GM18868 (cell line): ENCODE data around the gene TRIM38.
A peak's percentile ranks its signal among the peaks of the same experiment; 100 is the strongest.

Experiments
- ATAC-seq: cut with Tn5 transposase; IDR thresholded peaks from one replicate; pipeline ENCODE4 v1.9.1; 2021; ENCODE audit warnings: mild to moderate bottlenecking, moderate library complexity; ENCODE audit not compliant: unreplicated experiment

Gene TRIM38

GRCh38 chr6:26025894-26026832, 63.6 kb downstream of the TRIM38 start:
- peak; percentile 45 for ATAC-seq

DNA sequence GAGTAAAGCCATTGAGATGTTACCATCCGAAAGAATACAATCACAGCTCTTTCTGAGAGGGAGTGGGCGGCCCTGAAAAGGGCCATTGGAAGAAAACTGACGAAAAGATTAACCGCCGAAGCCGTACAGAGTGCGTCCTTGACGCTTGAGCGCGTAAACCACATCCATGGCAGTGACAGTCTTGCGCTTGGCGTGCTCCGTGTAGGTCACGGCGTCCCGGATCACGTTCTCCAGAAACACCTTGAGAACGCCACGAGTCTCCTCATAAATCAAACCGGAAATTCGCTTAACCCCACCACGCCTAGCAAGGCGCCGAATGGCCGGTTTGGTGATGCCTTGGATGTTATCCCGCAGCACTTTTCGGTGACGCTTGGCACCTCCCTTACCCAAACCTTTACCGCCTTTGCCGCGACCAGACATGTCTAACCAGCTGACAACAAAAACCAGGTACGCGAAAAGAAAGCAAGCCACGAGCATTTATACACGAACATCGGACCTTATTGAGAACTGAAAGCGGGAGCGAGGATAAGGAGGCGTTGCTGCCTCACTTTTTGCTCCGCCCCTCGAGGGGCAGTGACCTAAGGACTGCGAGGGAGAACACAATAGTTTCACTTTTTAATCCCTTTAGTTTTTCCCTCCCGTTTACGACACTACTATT, 64.4 kb downstream of the TRIM38 start:
- peak; percentile 39 for ATAC-seq

GRCh38 chr6:26027491-26028211, 65.0 kb downstream of the TRIM38 start:
- no peak for ATAC-seq

GRCh38 chr6:26028212-26028745, 65.7 kb downstream of the TRIM38 start:
- ATAC-seq: no peak

GRCh38 chr6:26028746-26029569, 66.4 kb downstream of the TRIM38 start:
- ATAC-seq: no peak

DNA sequence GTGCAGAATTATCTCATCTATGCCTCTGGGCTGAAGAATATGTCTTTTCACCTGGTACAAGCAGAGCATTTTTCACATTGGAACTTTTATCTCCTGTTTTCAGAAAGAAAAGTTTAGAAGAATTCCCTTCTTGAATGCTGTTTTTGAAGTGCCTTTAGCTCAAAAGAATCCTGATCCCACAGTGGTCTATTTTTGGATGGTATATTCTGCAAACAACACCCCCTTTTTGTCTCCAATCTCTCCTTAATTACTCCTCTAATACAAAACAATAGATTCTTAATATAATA, 66.9 kb downstream of the TRIM38 start:
- no peak for ATAC-seq

DNA sequence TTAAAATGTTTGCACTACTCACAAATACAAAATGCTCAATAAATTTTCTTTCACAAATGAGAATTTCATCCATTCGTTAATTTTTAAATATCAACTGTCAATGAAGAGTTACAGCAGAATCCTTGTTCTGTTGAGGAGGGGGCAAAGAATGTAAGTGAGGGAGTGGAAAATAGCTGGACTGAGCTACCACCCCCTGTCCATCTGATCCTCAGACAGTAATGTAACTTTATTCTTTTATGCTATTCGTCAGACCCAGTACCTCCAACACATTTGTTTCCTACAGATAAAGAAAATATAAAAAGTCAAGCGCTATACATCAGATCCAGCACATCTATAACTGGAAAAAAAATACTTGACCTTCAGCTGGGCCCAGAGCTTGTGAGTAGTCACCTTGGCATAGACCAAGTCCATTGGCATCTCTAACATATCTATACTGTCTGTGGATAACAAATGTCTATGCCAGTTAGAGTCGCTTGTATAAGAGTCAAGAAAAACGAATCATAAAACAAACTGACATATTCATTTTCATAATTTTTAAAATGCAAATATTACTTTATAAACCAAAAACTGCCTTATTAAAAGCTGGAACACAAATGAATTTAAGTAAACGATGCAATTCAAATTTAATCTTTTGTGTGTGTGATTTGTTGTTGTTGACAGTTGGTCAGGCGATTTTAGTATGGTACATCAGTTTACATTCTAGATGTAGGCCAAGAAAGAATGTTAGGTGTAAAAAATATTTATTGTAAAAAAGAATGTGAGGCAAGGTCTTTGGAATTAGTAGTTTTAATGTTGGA, 67.5 kb downstream of the TRIM38 start:
- ATAC-seq: no peak

- ATAC-seq: no peak
Observed at GRCh38 chr6:26030716-26031115, 68.1 kb downstream of the TRIM38 start.

GRCh38 chr6:26031151-26031594, 68.6 kb downstream of the TRIM38 start:
- ATAC-seq: no peak

- peak; percentile 59 for ATAC-seq
Observed at GRCh38 chr6:26031595-26032339, 69.2 kb downstream of the TRIM38 start.

GRCh38 chr6:26032340-26033084, 69.9 kb downstream of the TRIM38 start:
- no peak for ATAC-seq

GRCh38 chr6:26033085-26033940, 70.7 kb downstream of the TRIM38 start:
- ATAC-seq: peak; percentile 68

DNA sequence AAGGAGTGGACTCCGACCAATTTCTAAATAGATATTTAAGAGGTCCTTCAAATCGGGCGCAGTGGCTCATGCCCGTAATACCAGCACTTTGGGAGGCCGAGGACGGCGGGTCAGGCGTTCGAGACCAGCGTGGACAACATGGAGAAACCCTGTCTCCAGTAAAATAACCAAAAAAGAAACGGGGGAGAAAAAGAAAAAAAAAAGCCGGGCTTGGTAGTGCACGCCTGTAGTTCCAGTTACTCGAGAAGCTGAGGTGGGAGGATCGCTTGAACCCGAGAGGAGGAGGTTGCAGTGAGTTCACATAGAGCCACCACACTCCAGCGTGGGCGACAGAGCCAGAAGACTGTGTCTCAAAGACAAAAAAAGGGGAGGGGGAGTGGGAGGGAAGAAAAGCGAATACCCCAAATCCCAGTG, 71.3 kb downstream of the TRIM38 start:
- ATAC-seq: no peak

DNA sequence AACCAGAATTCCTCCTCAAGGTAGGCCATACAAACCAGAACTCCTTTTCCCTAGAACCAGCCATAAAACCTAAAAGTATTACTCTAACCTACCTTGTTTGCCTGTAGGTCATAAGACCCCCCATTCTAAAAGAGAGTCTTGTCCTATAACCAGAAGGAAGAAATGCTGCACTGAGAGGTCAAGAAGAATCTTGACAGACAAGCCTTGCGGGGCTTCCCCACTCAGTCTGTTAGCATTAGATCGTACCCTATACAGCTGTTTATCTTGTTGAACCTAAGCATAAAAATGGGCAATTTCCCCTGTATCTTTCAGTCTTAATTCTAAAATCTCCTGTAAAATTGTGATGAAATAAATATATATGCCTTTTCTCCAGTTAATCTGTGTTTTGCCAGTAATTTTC, 72.3 kb downstream of the TRIM38 start:
- no peak for ATAC-seq
